GM19099 (cell line): Measurements from ENCODE around the gene TNN.

Experiments used
- POLR2A ChIP-seq: IDR thresholded peaks from 3 replicates; pipeline ENCODE4 v1.6.1; 2011; ENCODE audit warnings: low read depth; ENCODE audit not compliant: insufficient read length; ENCODE audit errors: extremely low read depth

TNN gene

DNA sequence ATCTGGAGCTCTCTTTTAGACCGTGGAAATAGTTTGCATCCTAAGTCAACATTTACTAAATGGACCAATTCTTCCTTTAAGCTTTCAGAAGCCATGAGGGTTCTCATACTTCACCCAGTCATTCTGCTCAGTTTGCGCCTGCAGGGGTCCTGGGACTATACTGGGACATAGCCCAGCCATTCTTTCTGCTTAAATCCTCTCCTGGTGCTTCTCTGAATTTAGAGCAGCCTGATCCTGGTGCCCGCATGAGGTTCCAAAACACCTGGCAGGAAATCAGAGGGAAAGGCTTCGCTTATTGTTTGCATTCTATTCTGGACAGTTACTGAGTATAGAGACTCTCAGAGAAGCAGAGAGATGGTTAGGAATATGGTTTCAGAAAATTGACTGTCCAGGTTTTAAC is 27.0 kb downstream of the TNN start:
- no peak for TF ChIP-seq POLR2A

DNA sequence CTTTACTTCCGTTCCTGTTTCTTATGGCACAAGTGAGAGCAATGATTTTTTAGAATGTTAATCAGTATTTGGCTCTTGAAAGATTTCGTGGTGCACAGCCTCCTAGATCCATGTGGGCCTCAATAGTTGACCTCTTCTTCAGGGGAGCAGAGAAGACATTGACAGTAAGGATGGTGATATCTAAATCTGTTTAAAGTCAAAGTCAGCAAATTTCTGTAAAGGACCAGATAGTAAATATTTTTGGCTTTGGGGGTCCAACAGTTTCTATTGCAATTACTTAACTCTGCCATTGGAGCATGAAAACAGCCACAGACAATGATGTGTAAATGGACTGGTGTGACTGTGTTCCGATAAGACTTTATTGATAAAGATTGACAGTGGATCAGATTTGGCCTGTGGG is 27.4 kb downstream of the TNN start:
- TF ChIP-seq POLR2A = no peak

DNA sequence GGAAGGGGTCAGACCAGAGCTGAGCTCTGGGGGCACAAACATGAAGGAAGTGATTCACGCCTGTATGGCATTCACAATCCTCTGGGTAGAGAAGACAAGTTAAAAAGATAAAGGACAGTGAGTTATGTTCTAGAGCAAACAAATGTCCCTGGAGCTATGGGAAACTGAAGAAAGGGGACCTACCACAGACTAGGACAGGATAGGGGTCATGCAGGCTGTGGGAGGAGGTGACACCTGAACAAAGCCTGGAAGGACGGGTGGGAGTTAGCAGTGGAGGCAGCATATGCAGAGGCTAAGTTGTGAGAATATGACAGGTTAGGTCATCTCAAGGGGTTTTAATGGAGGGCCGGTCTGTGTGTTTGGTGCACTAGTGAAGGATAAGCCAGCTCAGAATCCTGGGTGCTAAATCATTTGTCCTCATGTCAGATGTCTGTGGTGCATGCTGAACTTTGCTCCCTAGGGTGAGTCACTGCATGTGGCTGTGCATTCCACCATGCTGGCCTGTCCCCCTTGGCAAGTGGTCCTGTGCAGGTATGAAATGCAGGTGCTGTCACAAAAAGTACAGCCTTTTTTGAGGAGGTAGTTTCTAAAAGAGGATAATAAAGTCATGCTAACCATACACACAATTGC is 28.5 kb downstream of the TNN start:
- no peak for TF ChIP-seq POLR2A

DNA sequence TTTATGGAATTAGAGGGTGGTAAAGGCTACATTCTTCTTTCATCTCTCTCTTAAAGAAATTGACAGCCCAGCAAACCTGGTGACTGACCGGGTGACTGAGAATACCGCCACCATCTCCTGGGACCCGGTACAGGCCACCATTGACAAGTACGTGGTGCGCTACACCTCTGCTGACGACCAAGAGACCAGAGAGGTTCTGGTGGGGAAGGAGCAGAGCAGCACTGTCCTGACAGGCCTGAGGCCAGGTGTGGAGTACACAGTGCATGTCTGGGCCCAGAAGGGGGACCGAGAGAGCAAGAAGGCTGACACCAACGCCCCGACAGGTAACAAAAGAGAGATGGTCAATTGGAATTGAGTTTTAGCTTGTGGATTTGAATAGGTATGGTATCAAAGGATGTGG is 29.7 kb downstream of the TNN start:
- no peak for TF ChIP-seq POLR2A

DNA sequence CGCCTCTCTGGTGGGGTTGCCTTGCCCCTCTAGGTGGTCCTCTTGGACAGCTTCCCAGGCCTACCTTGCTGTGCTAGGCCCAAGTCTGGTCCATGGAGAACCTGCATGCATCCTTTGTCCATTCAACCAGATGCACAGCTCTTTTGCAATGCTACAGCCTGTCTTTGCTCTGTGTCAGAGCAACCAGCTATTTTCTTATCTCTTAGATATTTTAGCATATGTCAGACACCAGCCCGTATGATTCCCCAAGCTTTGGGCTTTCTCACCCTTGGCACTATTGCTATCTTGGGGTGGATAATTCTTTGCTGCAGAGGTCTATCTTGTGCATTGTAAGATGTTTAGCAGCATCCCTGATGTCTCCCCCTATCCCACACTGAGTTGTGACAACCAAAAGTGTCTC is 32.3 kb downstream of the TNN start:
- TF ChIP-seq POLR2A = no peak

DNA sequence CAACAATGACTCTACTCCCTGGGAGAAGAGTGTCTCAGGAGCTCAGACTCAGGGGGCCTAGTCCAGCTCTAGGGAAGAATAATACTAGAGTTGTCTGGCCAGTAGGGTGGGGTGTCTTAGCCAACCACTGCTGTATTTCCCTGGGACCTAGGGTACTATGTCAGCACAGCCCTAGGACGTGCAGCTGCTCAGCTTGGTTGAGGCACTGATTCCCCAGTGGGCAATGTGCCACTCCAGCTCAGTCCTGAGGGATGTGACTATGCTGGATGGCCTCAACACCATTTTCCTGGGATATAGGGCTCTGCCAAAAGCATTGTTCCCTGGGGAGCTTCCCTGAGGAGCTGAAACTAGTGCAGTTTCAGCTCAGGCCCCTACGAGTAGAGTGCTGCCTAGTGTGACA is 47.4 kb downstream of the TNN start:
- TF ChIP-seq POLR2A = no peak

DNA sequence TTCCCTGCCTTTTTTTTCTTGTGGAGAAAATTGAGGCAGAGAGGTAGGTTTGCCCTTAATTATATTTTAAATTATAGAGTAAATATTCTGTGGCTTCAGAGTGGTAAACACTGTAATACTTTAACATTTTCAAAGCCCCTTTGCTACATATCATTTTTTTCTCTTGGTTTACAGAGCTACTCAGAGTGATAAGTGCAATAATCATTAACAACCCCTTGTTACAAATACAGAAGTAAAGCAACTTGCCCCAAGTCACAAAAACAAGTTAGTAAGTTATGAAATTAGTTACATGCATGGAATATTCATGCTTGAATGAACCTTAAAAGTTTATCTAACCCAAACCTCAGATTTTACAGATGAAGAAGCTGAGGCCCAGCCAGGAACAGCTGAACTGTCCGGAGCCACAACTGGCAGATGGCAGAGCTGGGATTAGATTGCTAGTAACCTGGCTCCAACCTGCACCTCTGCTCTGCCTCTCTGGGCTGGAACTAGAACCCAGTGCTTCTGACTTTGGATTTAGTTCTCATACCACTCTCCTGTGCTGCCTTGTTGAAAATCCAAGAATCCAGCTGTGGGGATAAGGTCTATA is 48.7 kb downstream of the TNN start:
- TF ChIP-seq POLR2A = no peak

DNA sequence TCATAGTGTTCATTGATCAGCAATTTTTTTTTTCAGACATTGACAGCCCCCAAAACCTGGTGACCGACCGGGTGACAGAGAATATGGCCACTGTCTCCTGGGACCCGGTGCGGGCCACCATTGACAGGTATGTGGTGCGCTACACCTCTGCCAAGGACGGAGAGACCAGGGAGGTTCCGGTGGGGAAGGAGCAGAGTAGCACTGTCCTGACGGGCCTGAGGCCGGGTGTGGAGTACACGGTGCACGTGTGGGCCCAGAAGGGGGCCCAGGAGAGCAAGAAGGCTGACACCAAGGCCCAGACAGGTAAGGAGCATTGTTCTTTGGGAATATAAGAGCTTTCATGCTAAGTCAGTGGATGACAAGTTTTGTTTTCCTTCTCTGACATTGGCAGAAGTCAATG is 49.3 kb downstream of the TNN start:
- no peak for TF ChIP-seq POLR2A

DNA sequence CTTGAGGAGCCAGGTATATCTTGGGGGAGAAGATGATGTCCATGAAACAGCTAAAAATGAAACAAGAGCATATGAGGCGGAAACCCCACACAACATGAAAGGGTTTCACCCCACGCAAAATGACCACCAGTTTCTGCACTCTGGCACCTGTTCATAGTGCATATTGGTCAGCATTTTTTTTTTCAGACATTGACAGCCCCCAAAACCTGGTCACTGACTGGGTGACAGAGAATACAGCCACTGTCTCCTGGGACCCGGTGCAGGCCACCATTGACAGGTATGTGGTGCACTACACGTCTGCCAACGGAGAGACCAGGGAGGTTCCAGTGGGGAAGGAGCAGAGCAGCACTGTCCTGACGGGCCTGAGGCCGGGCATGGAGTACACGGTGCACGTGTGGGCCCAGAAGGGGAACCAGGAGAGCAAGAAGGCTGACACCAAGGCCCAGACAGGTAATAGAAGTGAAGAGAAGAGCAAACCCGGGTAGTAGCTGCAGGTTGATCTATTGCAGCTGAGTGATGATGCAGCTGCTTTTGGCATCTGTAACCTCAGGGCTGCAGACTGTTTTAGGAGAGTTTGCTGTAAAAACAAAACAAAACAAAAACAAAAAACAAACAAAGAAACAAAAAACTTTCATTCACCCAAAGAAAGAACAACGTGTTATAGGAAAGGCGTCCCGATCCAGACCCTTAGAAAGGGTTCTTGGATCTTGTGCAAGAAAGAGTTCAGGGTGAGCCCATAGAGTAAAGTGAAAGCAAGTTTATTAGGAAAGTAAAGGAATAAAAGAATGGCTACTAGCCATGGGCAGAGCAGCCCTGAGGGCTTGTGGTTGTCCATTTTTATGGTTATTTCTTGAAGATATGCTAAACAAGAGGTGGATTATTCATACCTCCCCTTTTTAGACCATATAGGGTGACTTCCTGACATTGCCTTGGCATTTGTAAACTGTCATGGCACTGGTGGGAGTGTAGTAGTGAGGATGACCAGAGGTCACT is 51.0 kb downstream of the TNN start:
- no peak for TF ChIP-seq POLR2A

DNA sequence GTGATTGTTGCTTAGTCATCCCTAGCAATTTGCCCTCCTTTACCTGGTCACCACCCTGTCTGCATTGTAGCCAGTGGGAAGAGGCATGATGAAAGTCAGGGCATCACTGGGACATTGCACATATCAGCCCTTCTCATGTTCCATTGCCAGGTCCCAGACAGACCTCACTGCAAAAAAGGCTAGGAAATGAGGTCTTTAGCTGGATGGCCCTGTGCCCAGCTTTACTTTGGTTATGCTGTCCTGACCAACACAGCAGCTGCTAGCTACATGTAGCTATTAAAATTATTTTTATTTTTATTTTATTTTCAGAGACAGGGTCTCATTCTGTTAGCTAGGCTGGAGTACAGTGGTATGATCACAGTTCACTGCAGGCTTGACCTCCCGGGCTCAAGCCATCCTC is 52.9 kb downstream of the TNN start:
- no peak for TF ChIP-seq POLR2A

DNA sequence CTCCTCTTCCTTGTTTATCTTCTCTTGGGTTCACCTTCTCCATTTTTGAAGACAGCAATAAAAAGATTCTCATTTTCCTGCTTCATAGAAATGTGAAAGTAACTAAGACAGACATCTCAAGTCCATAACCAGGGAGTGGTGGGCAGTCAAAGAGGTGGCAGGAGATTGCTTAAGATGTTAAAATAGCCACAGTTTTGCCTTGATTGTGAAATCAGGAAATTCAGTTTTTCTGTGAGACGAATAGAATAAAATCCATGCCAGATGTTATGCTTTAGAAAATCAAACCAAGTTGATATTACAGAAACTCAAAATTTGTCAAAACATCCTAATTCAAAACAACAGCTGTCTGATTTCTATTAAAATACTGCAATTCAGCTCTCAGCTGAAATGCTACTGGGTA is 57.2 kb downstream of the TNN start:
- no peak for TF ChIP-seq POLR2A

DNA sequence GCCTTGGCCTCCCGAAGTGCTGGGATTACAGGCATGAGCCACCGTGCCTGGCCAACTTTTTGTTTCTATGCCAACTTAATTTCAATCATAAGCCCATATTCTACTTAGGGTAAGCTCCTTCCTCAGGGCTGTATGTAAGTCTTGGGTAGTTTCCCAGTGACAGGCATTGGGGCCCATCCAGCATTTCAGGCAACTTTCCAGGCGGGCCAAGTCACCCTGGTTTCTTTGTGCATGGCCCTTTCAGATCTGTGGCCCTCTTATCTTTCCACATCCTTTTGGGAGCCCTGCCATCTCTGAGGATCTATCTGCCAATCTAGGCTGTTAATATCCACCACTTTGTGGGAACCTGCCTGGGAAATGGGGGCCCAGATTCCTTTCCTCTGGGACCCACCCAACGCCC is 58.7 kb downstream of the TNN start:
- TF ChIP-seq POLR2A = no peak

DNA sequence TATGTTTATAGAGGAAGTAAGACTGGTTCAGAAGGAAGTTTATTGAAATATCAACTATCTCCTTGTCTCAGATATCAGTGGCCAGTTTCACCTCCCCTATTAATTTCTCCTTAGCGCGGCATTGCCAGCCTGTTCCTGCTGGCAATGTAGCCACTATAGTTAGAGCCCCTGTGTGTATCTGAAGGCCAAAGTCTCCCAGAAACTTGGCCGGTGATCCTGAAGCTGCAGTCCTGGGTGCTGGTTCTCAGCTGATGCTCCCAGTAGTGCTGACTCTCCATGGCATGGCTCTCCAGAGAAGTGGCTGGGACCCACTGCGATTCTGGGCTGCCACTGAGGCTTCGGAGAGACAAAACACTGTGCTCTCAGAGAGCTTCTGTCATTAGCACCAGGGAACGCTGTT is 59.9 kb downstream of the TNN start:
- no peak for TF ChIP-seq POLR2A

DNA sequence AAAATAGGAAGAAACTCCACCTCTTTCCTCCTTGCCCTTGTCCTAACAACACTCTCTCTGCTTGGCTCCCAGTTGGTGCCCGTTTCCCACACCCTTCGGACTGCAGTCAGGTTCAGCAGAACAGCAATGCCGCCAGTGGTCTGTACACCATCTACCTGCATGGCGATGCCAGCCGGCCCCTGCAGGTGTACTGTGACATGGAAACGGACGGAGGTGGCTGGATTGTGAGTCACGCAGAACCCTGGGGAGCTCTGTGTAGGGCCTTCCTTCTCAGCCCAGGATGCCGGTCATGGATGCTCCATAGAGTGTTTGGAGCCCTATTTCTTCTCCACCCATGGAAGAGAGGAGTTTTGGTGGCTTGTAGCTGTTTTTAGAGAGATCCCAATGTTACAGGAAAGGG is 60.9 kb downstream of the TNN start:
- no peak for TF ChIP-seq POLR2A

DNA sequence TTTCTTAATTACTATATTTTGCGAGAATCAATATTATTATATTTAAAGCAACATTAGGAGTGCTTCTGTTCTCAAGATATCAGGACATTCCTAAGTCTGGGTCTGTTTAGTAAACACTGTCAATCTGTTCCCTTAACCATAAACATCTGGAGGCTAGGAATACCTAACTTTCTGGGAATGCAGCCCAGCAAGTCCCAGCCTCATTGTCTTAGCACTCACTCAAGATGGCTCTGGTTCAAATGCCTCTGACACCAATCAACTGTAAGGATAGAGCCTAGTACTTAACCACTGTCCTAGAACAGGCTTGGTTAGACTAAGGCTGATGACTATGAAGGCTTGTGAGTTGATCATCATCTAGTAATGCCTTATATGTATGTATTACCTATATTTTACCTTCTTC is 61.5 kb downstream of the TNN start:
- TF ChIP-seq POLR2A = no peak

DNA sequence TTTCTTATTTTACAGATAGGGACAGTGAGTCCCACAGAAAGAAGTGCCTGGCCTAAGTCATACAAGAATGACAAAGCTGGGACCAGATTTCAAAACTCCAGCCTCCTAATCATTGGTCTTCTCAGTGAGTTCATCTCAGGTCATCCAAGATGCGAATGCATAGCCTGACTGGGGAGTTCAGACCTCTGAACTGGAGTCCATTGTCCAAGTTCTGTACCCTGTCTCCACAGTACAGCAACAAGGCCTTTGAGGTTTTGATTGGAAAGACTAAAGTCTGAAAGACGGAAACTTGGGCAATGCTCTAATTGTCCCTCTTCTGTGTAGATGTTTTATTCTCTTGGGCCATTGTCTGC is 62.0 kb downstream of the TNN start:
- no peak for TF ChIP-seq POLR2A
